COR-L47 (cell line): ENCODE measurements around the gene PARD3B.

ENCODE experiments used
- DNase-seq: peaks from one replicate; lab custom pipeline; 2025; lab: John Stamatoyannopoulos, UW

The PARD3B gene

GRCh38 chr2:205014201-205014600 is 468.9 kb downstream of the PARD3B start:
- DNase-seq = no peak

DNA sequence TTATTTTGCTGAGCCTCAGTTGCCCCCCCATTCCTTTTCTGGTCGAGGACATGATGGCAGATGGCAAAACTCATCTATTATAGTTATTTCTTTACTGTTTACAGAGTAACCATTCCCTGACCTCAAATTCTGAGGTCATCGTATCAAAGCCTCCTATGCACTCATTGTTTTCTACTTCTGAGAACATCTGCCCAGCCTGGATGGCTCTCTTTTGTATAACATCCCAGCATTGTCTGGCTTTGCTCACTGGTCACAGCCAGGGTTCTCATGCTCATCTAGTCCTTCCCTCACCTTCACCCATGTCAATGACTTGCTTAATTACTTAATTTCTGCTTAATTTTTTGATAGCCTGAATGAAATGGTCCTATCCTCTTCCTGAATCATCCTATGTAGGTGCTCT is 472.1 kb downstream of the PARD3B start:
- no peak for DNase-seq

DNA sequence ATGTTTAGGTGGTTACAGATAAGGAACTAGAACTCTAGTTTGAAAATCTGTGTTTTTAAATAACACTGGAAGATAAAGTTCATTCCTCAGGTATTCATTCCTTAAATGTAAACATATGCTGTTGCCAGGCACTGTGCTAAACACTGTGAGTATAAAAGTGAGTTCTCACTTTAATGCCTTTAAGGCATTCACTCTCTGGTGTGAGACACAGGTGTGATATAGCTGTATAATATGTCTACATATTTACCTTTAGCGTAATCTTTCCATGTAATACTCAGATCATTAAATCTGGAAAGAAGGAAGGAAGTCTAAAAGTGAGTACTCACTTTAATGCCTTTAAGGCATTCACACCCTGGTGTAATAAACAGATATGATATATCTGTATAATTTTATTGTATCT is 472.6 kb downstream of the PARD3B start:
- DNase-seq = no peak

GRCh38 chr2:205020673-205021072 is 475.4 kb downstream of the PARD3B start:
- no peak for DNase-seq

DNA sequence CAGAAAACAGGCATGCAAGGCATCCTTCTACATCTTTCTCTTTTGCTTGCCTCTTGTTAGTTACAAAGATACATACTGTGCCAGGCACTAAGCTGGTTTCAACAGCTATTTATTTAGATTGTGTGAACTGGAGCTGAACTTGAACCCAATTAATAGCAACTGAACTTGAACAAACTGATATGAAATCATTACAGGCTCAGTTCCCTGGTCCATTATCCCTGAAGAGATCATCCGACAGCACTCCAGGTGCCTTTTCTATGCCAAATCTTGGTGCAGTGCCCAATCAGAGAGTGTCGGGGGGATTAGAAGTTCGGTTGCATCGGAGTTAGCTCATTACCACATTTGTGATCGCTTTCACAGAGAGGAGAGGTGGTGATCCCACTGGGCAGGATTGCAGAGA is 477.6 kb downstream of the PARD3B start:
- no peak for DNase-seq

DNA sequence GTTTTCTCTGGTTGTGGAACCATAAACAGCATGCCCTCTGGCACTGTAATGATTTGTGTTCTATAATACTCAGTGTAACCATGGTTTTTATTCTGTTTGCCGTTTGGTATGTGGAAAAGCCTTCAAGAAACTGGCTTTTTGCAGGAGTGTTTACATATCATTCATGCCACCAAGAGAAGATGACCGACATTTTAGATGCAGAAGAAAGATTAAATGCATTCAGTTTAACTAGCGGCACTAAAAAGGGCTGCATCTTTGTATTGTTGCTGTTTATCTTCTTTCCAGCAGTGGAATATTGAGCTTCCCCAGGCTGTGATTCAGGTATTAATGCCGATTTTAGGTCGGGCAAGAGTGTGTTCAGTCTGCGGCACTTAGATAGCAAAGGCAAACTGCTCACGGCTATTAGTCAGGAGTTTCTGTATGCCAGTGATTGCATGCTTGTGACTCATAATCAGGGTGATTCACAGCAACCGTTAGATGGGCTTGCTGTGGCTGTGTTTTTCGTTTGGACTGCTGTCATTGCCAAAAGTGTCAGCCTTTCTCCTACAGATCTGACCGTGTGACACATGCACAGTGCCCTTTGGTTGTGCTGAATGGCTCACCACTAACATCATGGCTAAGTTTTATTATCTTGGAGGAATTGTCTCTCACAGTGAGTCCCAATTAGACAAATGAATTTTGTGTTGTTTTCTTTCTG is 479.7 kb downstream of the PARD3B start:
- no peak for DNase-seq

DNA sequence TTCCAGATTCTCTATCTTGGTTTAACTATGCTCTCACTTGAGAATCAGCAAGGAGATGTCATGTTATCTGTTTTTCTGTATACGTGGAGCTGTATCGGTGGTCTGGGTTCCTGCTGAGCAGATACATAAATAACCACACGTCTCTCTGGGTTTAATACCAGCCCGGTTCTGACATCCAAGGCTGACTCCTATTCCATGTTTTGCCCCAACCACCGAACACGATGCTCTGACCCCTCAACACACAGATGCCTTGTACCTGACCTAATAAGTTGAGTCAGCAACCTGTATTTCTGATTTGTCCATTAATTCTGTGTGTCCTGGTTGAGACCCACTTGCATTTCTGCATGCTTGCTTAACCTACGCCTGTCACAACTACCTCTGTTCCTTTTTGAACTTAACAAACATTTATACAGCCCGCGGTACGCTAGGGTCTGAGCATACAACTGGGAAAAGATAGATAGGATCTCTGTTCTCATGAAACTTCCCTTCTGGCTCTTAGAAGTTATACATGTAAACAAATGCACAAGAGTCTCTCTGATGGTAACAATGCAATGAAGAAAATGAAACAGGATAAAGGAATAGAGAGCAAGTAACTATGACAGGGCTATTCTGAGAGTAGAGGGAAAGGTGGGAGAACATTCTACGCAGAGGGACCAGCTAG is 480.4 kb downstream of the PARD3B start:
- DNase-seq = no peak

DNA sequence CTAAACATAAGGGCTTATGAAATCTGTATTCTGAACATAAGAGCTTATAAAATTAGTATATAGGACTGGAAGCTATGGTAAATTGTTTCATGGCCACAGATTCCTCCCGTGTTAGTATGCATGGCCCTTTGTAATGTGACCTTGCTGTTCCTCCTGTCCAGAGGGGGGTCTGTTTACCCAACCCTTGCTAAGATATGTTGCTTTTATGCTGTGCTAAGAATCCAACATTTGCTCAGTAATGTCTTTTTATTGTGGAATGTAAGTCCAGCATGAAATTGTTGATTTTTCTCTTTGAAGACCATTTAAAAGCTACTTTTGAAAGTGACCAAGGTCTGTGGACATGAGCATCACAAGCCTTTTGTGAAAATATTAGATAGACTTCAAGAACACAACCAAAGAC is 485.4 kb downstream of the PARD3B start:
- no peak for DNase-seq

DNA sequence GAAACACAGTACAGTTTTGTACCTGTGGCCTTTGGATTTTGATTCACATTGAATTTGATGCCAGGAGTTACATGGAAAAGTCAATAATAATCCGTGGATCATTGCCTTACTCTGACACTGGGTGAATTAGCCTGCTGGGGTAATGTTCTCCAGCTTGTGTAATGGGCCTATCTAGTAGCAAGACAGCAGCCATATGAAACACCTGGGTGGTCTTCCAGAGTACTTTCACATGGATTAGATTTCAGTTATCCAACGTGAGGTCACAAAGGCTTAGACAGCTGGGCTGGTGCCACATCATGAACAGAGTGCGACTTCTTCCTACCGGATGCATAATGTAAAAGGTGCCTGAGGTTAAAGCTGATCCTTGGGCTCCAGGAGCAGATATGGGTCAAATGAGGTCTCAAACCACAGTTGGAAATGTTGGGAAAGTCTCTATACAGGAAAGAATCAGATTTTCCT is 486.8 kb downstream of the PARD3B start:
- DNase-seq = no peak

- no peak for DNase-seq
Observed at GRCh38 chr2:205033431-205033830, 488.2 kb downstream of the PARD3B start.

- DNase-seq = no peak
Observed at GRCh38 chr2:205034034-205034433, 488.8 kb downstream of the PARD3B start.

- DNase-seq = no peak
Observed at GRCh38 chr2:205040323-205040722, 495.0 kb downstream of the PARD3B start.

DNA sequence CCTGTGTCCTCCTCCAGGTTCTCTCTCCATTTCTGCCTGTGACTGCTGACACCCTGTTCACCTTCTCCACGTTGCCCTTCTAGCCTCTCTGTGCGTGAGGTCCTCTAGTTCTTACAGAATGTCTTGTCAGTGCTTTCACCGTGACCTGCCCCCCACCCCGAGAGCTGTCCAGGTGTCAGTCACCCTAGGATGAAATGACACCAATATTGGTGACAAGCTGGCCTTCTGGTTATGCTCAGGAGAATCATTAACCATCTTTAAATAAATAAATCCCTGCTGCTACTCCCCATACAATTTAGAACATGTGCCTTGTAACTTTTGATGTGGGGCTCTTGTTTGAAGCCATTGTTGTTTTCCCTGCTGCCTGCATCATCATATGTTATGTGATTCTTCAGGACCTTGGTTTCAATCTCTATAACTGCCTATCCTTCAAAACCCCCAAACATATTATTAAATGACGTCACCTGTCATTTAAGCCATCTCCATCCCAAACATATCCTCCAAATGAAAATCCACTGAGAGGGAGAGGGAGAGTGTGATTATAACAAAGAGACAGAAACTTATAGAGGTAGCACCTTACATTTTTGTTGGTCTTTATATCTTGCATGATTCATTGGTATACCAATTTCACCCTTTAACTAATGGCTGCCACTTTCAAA is 496.3 kb downstream of the PARD3B start:
- DNase-seq = no peak

DNA sequence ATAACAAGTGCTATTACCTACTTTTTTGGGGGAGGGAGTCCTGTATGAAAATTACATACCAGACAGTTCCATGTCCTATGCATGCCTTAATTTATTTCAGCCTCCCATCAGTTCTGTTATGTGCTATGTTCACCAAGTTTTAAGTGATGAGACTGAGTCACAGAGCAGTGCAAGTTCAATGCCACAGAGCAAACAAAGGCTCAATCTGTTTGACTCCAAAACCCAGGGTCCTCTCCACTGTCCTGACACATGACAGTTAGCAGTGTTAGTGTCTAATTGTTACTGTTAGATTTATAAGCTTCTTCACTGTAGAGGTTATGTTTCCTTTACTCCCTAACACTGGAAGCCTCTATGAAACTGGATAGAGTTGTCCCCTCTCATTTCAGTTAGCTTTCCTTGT is 498.0 kb downstream of the PARD3B start:
- DNase-seq = no peak

DNA sequence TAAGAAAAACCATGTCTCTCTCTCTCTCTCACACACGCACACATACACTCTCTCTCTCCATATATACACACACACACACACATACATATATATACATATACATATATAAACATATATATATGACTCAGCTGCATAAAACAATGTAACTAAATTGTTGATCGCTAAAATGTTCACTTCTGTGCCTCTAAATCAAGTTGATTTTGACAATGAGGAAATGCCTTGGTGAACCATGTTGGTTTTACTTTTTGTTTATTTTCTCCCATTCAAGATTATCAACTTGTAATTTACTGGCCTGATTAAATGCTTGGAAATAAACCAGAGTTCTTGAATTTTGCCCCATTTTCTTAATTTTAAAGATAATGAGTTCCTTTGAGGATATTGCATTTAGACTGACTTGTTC is 500.4 kb downstream of the PARD3B start:
- no peak for DNase-seq

- peak; percentile 44 for DNase-seq
Observed at GRCh38 chr2:205047273-205047839, 502.1 kb downstream of the PARD3B start.

DNA sequence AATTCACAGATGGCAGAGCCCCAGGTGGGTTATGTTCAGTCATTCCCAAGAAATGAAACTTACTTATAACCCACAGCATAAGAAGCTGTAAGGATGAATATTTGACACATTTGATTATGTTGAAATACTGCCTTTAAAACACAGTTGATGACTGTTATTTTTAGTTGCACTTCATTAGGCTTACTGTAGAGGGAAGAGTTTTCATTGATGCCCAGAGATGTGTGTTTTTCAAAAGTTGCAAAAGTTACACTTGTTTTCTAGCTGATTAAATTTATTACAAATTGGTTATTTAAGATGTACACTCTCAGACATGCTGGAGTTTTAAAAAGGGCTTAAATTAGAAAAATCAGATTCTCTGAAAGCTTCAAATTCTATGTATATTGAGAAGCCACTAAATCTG is 506.1 kb downstream of the PARD3B start:
- DNase-seq = no peak

DNA sequence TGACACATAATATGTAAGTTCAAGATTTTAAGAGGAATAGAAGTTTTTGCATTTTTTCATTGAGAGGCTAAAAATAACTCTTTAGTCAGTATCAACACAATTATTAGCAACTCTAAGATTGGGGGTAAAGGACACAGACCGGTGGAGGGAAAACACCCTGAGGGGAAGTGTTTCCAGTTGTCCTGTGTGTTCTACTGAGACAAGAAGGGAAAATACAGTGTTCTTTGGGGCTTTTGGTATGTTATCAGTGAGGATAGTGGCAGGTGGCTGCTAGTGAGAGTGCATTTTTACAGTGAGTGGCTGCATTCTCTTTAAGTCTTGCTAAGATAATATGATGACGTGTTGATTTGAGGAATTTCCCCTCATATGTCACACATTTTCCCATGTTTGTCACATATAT is 507.5 kb downstream of the PARD3B start:
- no peak for DNase-seq

DNA sequence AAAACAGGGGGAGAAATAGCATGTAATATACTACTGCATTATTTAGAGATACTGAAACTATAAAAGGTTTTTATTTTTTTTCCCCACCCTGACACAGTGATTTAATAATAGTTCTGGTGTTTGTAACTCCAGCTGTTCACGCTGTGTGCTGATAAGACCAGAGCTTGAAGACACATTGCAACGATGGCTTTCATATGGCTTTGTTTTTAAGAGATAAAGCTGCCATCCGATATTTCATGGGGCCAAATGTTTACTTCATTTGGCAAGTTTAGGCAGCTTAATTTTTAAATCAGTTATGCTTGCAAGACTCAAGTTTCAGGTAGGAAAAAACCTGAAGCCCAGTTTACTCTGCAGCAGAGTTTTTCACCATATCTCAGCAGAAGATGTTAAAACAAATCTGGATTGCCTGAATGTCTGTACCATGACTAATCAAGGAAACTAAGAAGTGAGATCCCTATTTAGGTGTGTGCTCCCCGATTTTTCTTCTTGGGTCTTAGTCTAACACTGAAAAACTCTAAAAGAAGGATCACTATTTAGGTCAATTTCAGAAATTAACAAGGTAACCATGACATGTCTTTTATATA is 508.6 kb downstream of the PARD3B start:
- DNase-seq = no peak

DNA sequence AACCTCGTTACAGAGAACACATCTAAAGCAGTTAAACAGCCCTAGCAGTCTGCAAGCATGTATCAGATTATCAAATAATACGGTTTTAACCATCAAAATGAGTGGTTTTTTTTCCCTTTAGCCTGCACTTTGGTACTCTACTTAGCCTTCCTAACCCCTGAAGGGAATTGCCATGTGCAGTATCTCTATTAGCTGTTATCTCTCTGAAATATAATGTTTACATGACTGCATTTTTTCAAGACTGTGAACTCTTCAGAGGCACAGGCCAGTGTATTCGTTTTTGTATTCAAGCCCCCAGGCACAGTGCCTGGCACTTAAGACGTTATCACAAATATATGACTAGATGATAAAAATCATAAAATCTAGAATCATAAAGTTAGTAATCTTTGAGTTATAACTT is 509.5 kb downstream of the PARD3B start:
- DNase-seq = no peak

- no peak for DNase-seq
Observed at GRCh38 chr2:205055251-205055650, 510.0 kb downstream of the PARD3B start.

DNA sequence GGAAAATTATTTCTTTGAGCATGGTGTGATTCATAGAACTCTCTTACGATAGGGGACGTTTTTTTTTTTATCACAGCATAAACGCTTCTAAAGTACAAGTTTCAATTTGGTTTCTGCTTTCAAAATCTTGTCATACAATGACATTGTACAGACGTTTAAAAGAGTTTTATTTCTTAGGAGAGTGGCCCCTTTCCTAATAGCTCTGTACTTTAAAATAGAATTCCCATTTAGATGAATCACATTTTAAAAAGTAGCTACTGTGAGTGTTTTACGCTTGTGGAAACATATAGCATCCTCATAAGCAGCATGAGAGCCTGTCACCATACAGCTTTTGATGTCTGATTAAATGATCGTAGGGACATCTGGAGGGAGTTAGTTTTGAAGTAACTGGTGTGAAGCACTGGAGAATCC is 510.9 kb downstream of the PARD3B start:
- DNase-seq = no peak

GRCh38 chr2:205058409-205058808 is 513.1 kb downstream of the PARD3B start:
- no peak for DNase-seq
